GM23248 (cell line): ENCODE data around the gene CTAGE9. TPM values are rescaled to one million over a fixed set of nuclear protein-coding genes. Genes with fewer than 3 reads are reported as not detected.

Source experiments
- DNase-seq: peaks from one replicate; pipeline ENCODE4 v3.0.0-alpha.2; 2015
- H2AFZ ChIP-seq: fragments of 200-600 bp; sonication (generic); 2 replicates; pipeline ENCODE4 v1.6.1; 2016; ENCODE audit warnings: antibody characterized with exemption
- H3F3A ChIP-seq: fragments of 200-600 bp; sonication (generic); 2 replicates; pipeline ENCODE4 v1.6.1; 2016; ENCODE audit warnings: mild to moderate bottlenecking, antibody characterized with exemption, mixed run types; ENCODE audit not compliant: insufficient read depth
- H3K27ac ChIP-seq: fragments of 200-600 bp; sonication (generic); 2 replicates; pipeline ENCODE4 v1.5.1; 2016; ENCODE audit warnings: mild to moderate bottlenecking
- H3K27me3 ChIP-seq: fragments of 200-600 bp; sonication (generic); replicated peaks from 2 replicates; pipeline ENCODE4 v1.6.1; 2016; ENCODE audit warnings: mild to moderate bottlenecking; ENCODE audit not compliant: insufficient read depth
- H3K36me3 ChIP-seq: fragments of 200-600 bp; sonication (generic); 2 replicates; pipeline ENCODE4 v1.6.1; 2016; ENCODE audit warnings: low read depth, mild to moderate bottlenecking
- H3K4me1 ChIP-seq: fragments of 200-600 bp; sonication (generic); 2 replicates; pipeline ENCODE4 v1.6.1; 2016; ENCODE audit warnings: mild to moderate bottlenecking; ENCODE audit not compliant: insufficient read depth
- H3K4me2 ChIP-seq: fragments of 200-600 bp; sonication (generic); one replicate; pipeline ENCODE4 v1.6.1; 2016; ENCODE audit warnings: mild to moderate bottlenecking; ENCODE audit not compliant: unreplicated experiment
- H3K4me3 ChIP-seq: fragments of 200-600 bp; sonication (generic); 2 replicates; pipeline ENCODE4 v1.5.1; 2016; ENCODE audit warnings: mild to moderate bottlenecking
- H3K79me2 ChIP-seq: fragments of 200-600 bp; sonication (generic); 2 replicates; pipeline ENCODE4 v1.6.1; 2016; ENCODE audit warnings: mild to moderate bottlenecking; ENCODE audit not compliant: insufficient read depth
- H3K9ac ChIP-seq: fragments of 200-600 bp; sonication (generic); 2 replicates; pipeline ENCODE4 v1.6.1; 2016; ENCODE audit warnings: mild to moderate bottlenecking
- H3K9me2 ChIP-seq: fragments of 200-600 bp; sonication (generic); 2 replicates; pipeline ENCODE4 v1.6.1; 2016; ENCODE audit warnings: mixed run types, mild to moderate bottlenecking, moderate library complexity; ENCODE audit not compliant: insufficient read depth
- H3K9me3 ChIP-seq: fragments of 200-600 bp; sonication (generic); one replicate; pipeline ENCODE4 v1.6.1; 2017; ENCODE audit warnings: low read depth
- H4K20me1 ChIP-seq: fragments of 200-600 bp; sonication (generic); 2 replicates; pipeline ENCODE4 v1.6.0; 2016; ENCODE audit not compliant: insufficient read depth
- EZH2 ChIP-seq: fragments of 200-600 bp; sonication (generic); IDR thresholded peaks from 2 replicates; pipeline ENCODE4 v1.6.1; 2018; ENCODE audit warnings: antibody characterized with exemption, mild to moderate bottlenecking; ENCODE audit not compliant: insufficient read depth, poor library complexity, severe bottlenecking
- EZH2phosphoT487 ChIP-seq: fragments of 200-600 bp; sonication (generic); IDR thresholded peaks from 2 replicates; pipeline ENCODE4 v1.6.1; 2018; ENCODE audit warnings: antibody characterized with exemption, moderate library complexity, mild to moderate bottlenecking, low read depth; ENCODE audit not compliant: insufficient read depth
- WGBS, 2 experiments: methylation state at CpG; one replicate each; pipeline ENCODE4 v1.1.6; 2015 to 2017; ENCODE audit warnings: low lambda C conversion rate in 2 of 2, low coverage in 1 of 2; ENCODE audit errors: missing lambda C conversion rate in 2 of 2; 5-methylcytosine and 5-hydroxymethylcytosine counted together
- in situ Hi-C: fragments of 300-500 bp; cut with MboI; formaldehyde crosslinking; loops from 2 replicates; pipeline ENCODE4 v1.15.0; 2020
- polyA plus RNA-seq: library from polyadenylated mRNA; unstranded; fragments of >200 nt; fragmentation: Nextera tagmentation; extraction: Ambion mirVana; gene quantifications from 2 replicates; pipeline ENCODE4 v1.2.1, GENCODE V29; 2016
- total RNA-seq: library from RNA; depleted of rRNA; stranded (reverse); fragments of >200 nt; shearing (Covaris generic); gene quantifications from 2 replicates; pipeline ENCODE4 v1.2.3, GENCODE V29; 2014; rRNA removed

Gene CTAGE9
- total and polyA plus RNA-seq, 2 experiments from 2014 or later = not detected

- no peaks in the 10 kb centered on the region for H3K27me3 ChIP-seq
- 80% methylated on average over 2 of the region's 2 CpGs for WGBS, 2 experiments
- no peaks in the 10 kb centered on the region for H3K9me3 ChIP-seq
- no peaks in the 10 kb centered on the region for H3K9me2 ChIP-seq
- no peak overlapping the region for H3K4me2 ChIP-seq
- H3K9ac ChIP-seq = no peak overlapping the region
- no peaks in the 10 kb centered on the region for H4K20me1 ChIP-seq
- no peaks in the 10 kb centered on the region; the same call in 1 of the 2 replicates for H3F3A ChIP-seq
- H3K4me1 ChIP-seq = peaks cover 8% of the 10 kb centered on the region
- H3K36me3 ChIP-seq = no peaks in the 10 kb centered on the region
- TF ChIP-seq EZH2 (no peak), EZH2phosphoT487 (no peak)
- in situ Hi-C loops = no loop called here
- no peak overlapping the region for H3K4me3 ChIP-seq
- no peak for DNase-seq
- H3K79me2 ChIP-seq = no peaks in the 10 kb centered on the region
- H2AFZ ChIP-seq = no peak overlapping the region
- no peak overlapping the region for H3K27ac ChIP-seq
Observed at GRCh38 chr6:131663578-131664165, 47.1 kb downstream of the CTAGE9 start.

DNA sequence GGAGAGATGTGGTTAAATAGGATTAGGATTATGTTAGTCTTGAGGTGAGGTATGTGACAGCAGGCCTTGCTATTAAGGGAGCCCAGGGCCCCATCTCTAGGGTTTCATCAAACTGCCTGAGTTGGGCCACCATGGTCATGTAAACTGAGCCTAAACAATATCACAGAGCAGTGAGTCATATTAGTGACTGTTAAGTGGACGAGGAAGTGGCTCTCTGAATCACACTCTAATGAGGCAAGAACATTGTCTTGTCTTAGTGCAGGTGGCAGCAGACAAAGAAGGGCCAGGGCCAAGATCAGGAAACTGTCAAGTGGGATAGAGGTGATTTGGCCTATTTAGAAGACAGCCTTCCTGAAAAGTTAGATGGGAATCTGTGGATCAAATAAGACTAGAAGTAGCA is 50.6 kb downstream of the CTAGE9 start:
- Histone ChIP-seq H3K36me3 (no peaks in the 10 kb centered on the region), H3K9me2 (no peaks in the 10 kb centered on the region), H3F3A (peaks cover 12% of the 10 kb centered on the region), H3K9me3 (no peaks in the 10 kb centered on the region), H3K4me1 (peaks cover 28% of the 10 kb centered on the region), H4K20me1 (no peaks in the 10 kb centered on the region), H3K4me3 (no peak overlapping the region), H3K27me3 (no peaks in the 10 kb centered on the region), H3K4me2 (no peak overlapping the region), H2AFZ (no peak overlapping the region), H3K9ac (no peak overlapping the region), H3K79me2 (no peaks in the 10 kb centered on the region), H3K27ac (no peak overlapping the region)
- 10 to 11% methylated on average over 1 of the region's 1 CpG for WGBS, 2 experiments
- no peak for TF ChIP-seq EZH2
- TF ChIP-seq EZH2phosphoT487 = no peak
- DNase-seq = peak; percentile 65
- in situ Hi-C loops = no loop called here

Other genes with a start within 250 kb of the CTAGE9 start
- gene ARG1, start 137.8 kb downstream of the CTAGE9 start, total RNA-seq = not detected in 2 replicates
- not detected in 2 replicates for gene ARG1, start 137.8 kb downstream of the CTAGE9 start, polyA plus RNA-seq
- 35.7 and 39.3 TPM in 2 replicates for gene MED23, start 82.8 kb downstream of the CTAGE9 start, total RNA-seq
- 15.1 and 16.9 TPM in 2 replicates for gene MED23, start 82.8 kb downstream of the CTAGE9 start, polyA plus RNA-seq
- not detected in 2 replicates for gene ENPP3, start 73.7 kb downstream of the CTAGE9 start, total RNA-seq
- gene ENPP3, start 73.7 kb downstream of the CTAGE9 start, polyA plus RNA-seq = not detected in 2 replicates
- not detected in 2 replicates for gene OR2A4, start 9.6 kb downstream of the CTAGE9 start, total RNA-seq
- gene OR2A4, start 9.6 kb downstream of the CTAGE9 start, polyA plus RNA-seq = not detected in 2 replicates
- 53.7 and 60.4 TPM in 2 replicates for gene ENPP1, start 97.0 kb upstream of the CTAGE9 start, total RNA-seq
- gene ENPP1, start 97.0 kb upstream of the CTAGE9 start, polyA plus RNA-seq = 34.2 and 36.3 TPM in 2 replicates
- gene CCN2, start 240.4 kb upstream of the CTAGE9 start, total RNA-seq = 397 and 410 TPM in 2 replicates
- gene CCN2, start 240.4 kb upstream of the CTAGE9 start, polyA plus RNA-seq = 1,621 and 1,647 TPM in 2 replicates